Measurements from ENCODE around the gene PLD2.

The PLD2 gene

GRCh38 chr17:4795168-4795567, 11.8 kb upstream of the PLD2 start:
- H4K91ac ChIP-seq (ENCODE audit: low read length): no peak overlapping the region
- H3K27ac ChIP-seq (ENCODE audit: low read length, poor library complexity, severe bottlenecking): no peak overlapping the region
- H3K36me3 ChIP-seq (ENCODE audit: control insufficient read depth in 1 of 2, insufficient read depth in 2 of 2, low read depth in 1 of 2, low read length in 2 of 2): peaks cover 22 to 25% of the 10 kb centered on the region in 2 experiments
- no peak overlapping the region for H3K23ac ChIP-seq (ENCODE audit: low read length in 2 of 2)
- H2BK120ac ChIP-seq (ENCODE audit: low read depth, low read length): no peak overlapping the region
- no peak overlapping the region for H2AK5ac ChIP-seq (ENCODE audit: low read length, severe bottlenecking)
- H3K4ac ChIP-seq (ENCODE audit: low read depth in 1 of 2, low read length in 2 of 2): peak overlapping the region in 1 of 2 experiments; percentile 44
- H3K9me3 ChIP-seq (ENCODE audit: control insufficient read depth, low read length): no peaks in the 10 kb centered on the region
- no peak overlapping the region for H2BK15ac ChIP-seq (ENCODE audit: low read depth, poor library complexity, severe bottlenecking)
- H2BK5ac ChIP-seq (ENCODE audit: low read depth, low read length, poor library complexity, severe bottlenecking): no peak overlapping the region
- no peaks in the 10 kb centered on the region for H3K27me3 ChIP-seq (ENCODE audit: control insufficient read depth in 1 of 2, insufficient read depth in 1 of 2, low read length in 2 of 2)
- H3K79me1 ChIP-seq (replicated peaks; ENCODE audit: low read length, poor library complexity, severe bottlenecking): peaks cover 14% of the 10 kb centered on the region
- no peak for DNase-seq
- H2AFZ ChIP-seq (ENCODE audit: low read depth, low read length): no peak overlapping the region
- peak overlapping the region; percentile 97 for H3K9ac ChIP-seq (ENCODE audit: low read length)
- no peak overlapping the region for H3K18ac ChIP-seq (ENCODE audit: low read depth in 1 of 2, low read length in 2 of 2)
- H3K4me2 ChIP-seq (ENCODE audit: low read length, poor library complexity, severe bottlenecking): no peak overlapping the region
- no CpG with 5 or more reads among the region's 1 CpG for WGBS
- H3K4me1 ChIP-seq (ENCODE audit: control insufficient read depth, insufficient read depth, low read depth, low read length): peaks cover 10% of the 10 kb centered on the region
- peak overlapping the region; percentile 35 for H4K8ac ChIP-seq (ENCODE audit: low read length)
- no peak overlapping the region for H3K4me3 ChIP-seq (ENCODE audit: insufficient read depth in 1 of 2, low read depth in 1 of 2, low read length in 2 of 2)
- H3K14ac ChIP-seq (ENCODE audit: low read length in 2 of 2): no peak overlapping the region
- no peak overlapping the region for H2BK12ac ChIP-seq (ENCODE audit: low read length in 2 of 2)

- DNase-seq: peak; percentile 61
- H2BK5ac ChIP-seq (ENCODE audit: low read depth, low read length, poor library complexity, severe bottlenecking): no peak overlapping the region
- peak overlapping the region; percentile 56 for H3K4me2 ChIP-seq (ENCODE audit: low read length, poor library complexity, severe bottlenecking)
- H3K36me3 ChIP-seq (ENCODE audit: control insufficient read depth in 1 of 2, insufficient read depth in 2 of 2, low read depth in 1 of 2, low read length in 2 of 2): peaks cover 26 to 28% of the 10 kb centered on the region in 2 experiments
- no peak overlapping the region for H3K23ac ChIP-seq (ENCODE audit: low read length in 2 of 2)
- no peak overlapping the region for H2BK120ac ChIP-seq (ENCODE audit: low read depth, low read length)
- peak overlapping the region in 1 of 2 experiments; percentile 77 for H3K4ac ChIP-seq (ENCODE audit: low read depth in 1 of 2, low read length in 2 of 2)
- peak overlapping the region; percentile 27 for H2AK5ac ChIP-seq (ENCODE audit: low read length, severe bottlenecking)
- H3K79me1 ChIP-seq (replicated peaks; ENCODE audit: low read length, poor library complexity, severe bottlenecking): peaks cover 14% of the 10 kb centered on the region
- H4K8ac ChIP-seq (ENCODE audit: low read length): peak overlapping the region; percentile 87
- peak overlapping the region; percentile 46 for H2AFZ ChIP-seq (ENCODE audit: low read depth, low read length)
- H3K14ac ChIP-seq (ENCODE audit: low read length in 2 of 2): no peak overlapping the region
- H3K9me3 ChIP-seq (ENCODE audit: control insufficient read depth, low read length): no peaks in the 10 kb centered on the region
- no peak overlapping the region for H2BK15ac ChIP-seq (ENCODE audit: low read depth, poor library complexity, severe bottlenecking)
- H2BK12ac ChIP-seq (ENCODE audit: low read length in 2 of 2): peak overlapping the region in 1 of 2 experiments; percentile 85
- H3K4me1 ChIP-seq (ENCODE audit: control insufficient read depth, insufficient read depth, low read depth, low read length): peaks cover 8% of the 10 kb centered on the region
- H3K27me3 ChIP-seq (ENCODE audit: control insufficient read depth in 1 of 2, insufficient read depth in 1 of 2, low read length in 2 of 2): no peaks in the 10 kb centered on the region
- H4K91ac ChIP-seq (ENCODE audit: low read length): peak overlapping the region; percentile 30
- H3K18ac ChIP-seq (ENCODE audit: low read depth in 1 of 2, low read length in 2 of 2): peak overlapping the region; percentile 60 to 86
- H3K27ac ChIP-seq (ENCODE audit: low read length, poor library complexity, severe bottlenecking): peak overlapping the region; percentile 59
- H3K4me3 ChIP-seq (ENCODE audit: insufficient read depth in 1 of 2, low read depth in 1 of 2, low read length in 2 of 2): peak overlapping the region; percentile 92 to 98
- H3K9ac ChIP-seq (ENCODE audit: low read length): peak overlapping the region; percentile 97
- 0% methylated on average over 5 of the region's 7 CpGs for WGBS
Observed at GRCh38 chr17:4796552-4796920, 10.4 kb upstream of the PLD2 start.

GRCh38 chr17:4800462-4801196, 6.3 kb upstream of the PLD2 start:
- Histone ChIP-seq H3K4me2 (ENCODE audit: low read length, poor library complexity, severe bottlenecking) (no peak overlapping the region), H2AK5ac (ENCODE audit: low read length, severe bottlenecking) (no peak overlapping the region), H2AFZ (ENCODE audit: low read depth, low read length) (no peak overlapping the region), H3K27me3 (ENCODE audit: control insufficient read depth in 1 of 2, insufficient read depth in 1 of 2, low read length in 2 of 2) (no peaks in the 10 kb centered on the region), H2BK5ac (ENCODE audit: low read depth, low read length, poor library complexity, severe bottlenecking) (no peak overlapping the region), H3K4me1 (ENCODE audit: control insufficient read depth, insufficient read depth, low read depth, low read length) (peaks cover 8% of the 10 kb centered on the region), H4K8ac (ENCODE audit: low read length) (no peak overlapping the region), H4K91ac (ENCODE audit: low read length) (no peak overlapping the region), H3K79me1 (replicated peaks; ENCODE audit: low read length, poor library complexity, severe bottlenecking) (peaks cover 19% of the 10 kb centered on the region), H2BK120ac (ENCODE audit: low read depth, low read length) (no peak overlapping the region), H3K4me3 (ENCODE audit: insufficient read depth in 1 of 2, low read depth in 1 of 2, low read length in 2 of 2) (no peak overlapping the region), H3K4ac (ENCODE audit: low read depth in 1 of 2, low read length in 2 of 2) (no peak overlapping the region), H2BK15ac (ENCODE audit: low read depth, poor library complexity, severe bottlenecking) (no peak overlapping the region), H3K14ac (ENCODE audit: low read length in 2 of 2) (no peak overlapping the region), H3K9ac (ENCODE audit: low read length) (no peak overlapping the region), H3K27ac (ENCODE audit: low read length, poor library complexity, severe bottlenecking) (no peak overlapping the region), H3K18ac (ENCODE audit: low read depth in 1 of 2, low read length in 2 of 2) (no peak overlapping the region), H3K36me3 (ENCODE audit: control insufficient read depth in 1 of 2, insufficient read depth in 2 of 2, low read depth in 1 of 2, low read length in 2 of 2) (peaks cover 26 to 31% of the 10 kb centered on the region in 2 experiments), H2BK12ac (ENCODE audit: low read length in 2 of 2) (no peak overlapping the region), H3K23ac (ENCODE audit: low read length in 2 of 2) (no peak overlapping the region), H3K9me3 (ENCODE audit: control insufficient read depth, low read length) (no peaks in the 10 kb centered on the region)
- DNase-seq: no peak
- WGBS: 68% methylated on average over 10 of the region's 10 CpGs

- no peak within 1 kb of the TSS for H2BK5ac ChIP-seq (ENCODE audit: low read depth, low read length, poor library complexity, severe bottlenecking)
- peaks cover 24 to 28% of the 10 kb centered on the region in 2 experiments for H3K36me3 ChIP-seq (ENCODE audit: control insufficient read depth in 1 of 2, insufficient read depth in 2 of 2, low read depth in 1 of 2, low read length in 2 of 2)
- no peak within 1 kb of the TSS for H2AK5ac ChIP-seq (ENCODE audit: low read length, severe bottlenecking)
- no peak within 1 kb of the TSS for H2BK12ac ChIP-seq (ENCODE audit: low read length in 2 of 2)
- H3K4me1 ChIP-seq (ENCODE audit: control insufficient read depth, insufficient read depth, low read depth, low read length): peaks cover 2% of the 10 kb centered on the region
- no peak within 1 kb of the TSS for H3K23ac ChIP-seq (ENCODE audit: low read length in 2 of 2)
- no peak within 1 kb of the TSS for H3K18ac ChIP-seq (ENCODE audit: low read depth in 1 of 2, low read length in 2 of 2)
- H4K91ac ChIP-seq (ENCODE audit: low read length): no peak within 1 kb of the TSS
- H3K27ac ChIP-seq (ENCODE audit: low read length, poor library complexity, severe bottlenecking): no peak within 1 kb of the TSS
- no peaks in the 10 kb centered on the region for H3K27me3 ChIP-seq (ENCODE audit: control insufficient read depth in 1 of 2, insufficient read depth in 1 of 2, low read length in 2 of 2)
- H2AFZ ChIP-seq (ENCODE audit: low read depth, low read length): no peak within 1 kb of the TSS
- no peaks in the 10 kb centered on the region for H3K9me3 ChIP-seq (ENCODE audit: control insufficient read depth, low read length)
- peaks cover 22% of the 10 kb centered on the region for H3K79me1 ChIP-seq (replicated peaks; ENCODE audit: low read length, poor library complexity, severe bottlenecking)
- H3K9ac ChIP-seq (ENCODE audit: low read length): no peak within 1 kb of the TSS
- DNase-seq: no peak
- H3K4me3 ChIP-seq (ENCODE audit: insufficient read depth in 1 of 2, low read depth in 1 of 2, low read length in 2 of 2): no peak within 1 kb of the TSS
- no peak within 1 kb of the TSS for H3K4me2 ChIP-seq (ENCODE audit: low read length, poor library complexity, severe bottlenecking)
- H2BK120ac ChIP-seq (ENCODE audit: low read depth, low read length): no peak within 1 kb of the TSS
- H2BK15ac ChIP-seq (ENCODE audit: low read depth, poor library complexity, severe bottlenecking): no peak within 1 kb of the TSS
- 96% methylated on average over 5 of the region's 9 CpGs for WGBS
- no peak within 1 kb of the TSS for H4K8ac ChIP-seq (ENCODE audit: low read length)
- H3K4ac ChIP-seq (ENCODE audit: low read depth in 1 of 2, low read length in 2 of 2): no peak within 1 kb of the TSS
- no peak within 1 kb of the TSS for H3K14ac ChIP-seq (ENCODE audit: low read length in 2 of 2)
Observed at GRCh38 chr17:4802228-4802627, 4.7 kb upstream of the PLD2 start, which contains the start of gene C17orf114. TSS of gene C17orf114 (minus strand) at chr17:4802328.

Measured in mesenchymal stem cell (in vitro differentiated cells and primary cell).